BLaER1 (cell line): ENCODE results near the gene PPARGC1A.

ENCODE experiments used
- H3K27ac ChIP-seq: shearing (Covaris generic); formaldehyde crosslinking; 2 replicates; pipeline ENCODE4 v1.8.1; 2022
- H3K27me3 ChIP-seq: shearing (Covaris generic); formaldehyde crosslinking; 2 replicates; pipeline ENCODE4 v1.8.1; 2022
- H3K36me3 ChIP-seq: shearing (Covaris generic); formaldehyde crosslinking; 2 replicates; pipeline ENCODE4 v1.8.1; 2022
- H3K4me1 ChIP-seq: shearing (Covaris generic); formaldehyde crosslinking; 2 replicates; pipeline ENCODE4 v1.8.1; 2022
- H3K4me2 ChIP-seq: shearing (Covaris generic); formaldehyde crosslinking; 2 replicates; pipeline ENCODE4 v1.8.1; 2022
- H3K4me3 ChIP-seq: shearing (Covaris generic); formaldehyde crosslinking; 2 replicates; pipeline ENCODE4 v1.8.1; 2022
- H3K9ac ChIP-seq: shearing (Covaris generic); formaldehyde crosslinking; 2 replicates; pipeline ENCODE4 v1.8.1; 2022
- H3K9me3 ChIP-seq: shearing (Covaris generic); formaldehyde crosslinking; 2 replicates; pipeline ENCODE4 v1.8.1; 2022
- H4K20me1 ChIP-seq: shearing (Covaris generic); formaldehyde crosslinking; 2 replicates; pipeline ENCODE4 v1.8.1; 2022
- Cebpa-rat ChIP-seq: shearing (Covaris generic); IDR thresholded peaks from 2 replicates; pipeline ENCODE4 v1.8.1; 2022

PPARGC1A gene

GRCh38 chr4:23889814-23890341 lies at the start of gene PPARGC1A:
Gene PPARGC1A, minus strand, starts transcription at chr4:23890047. Its CDS starts 90 bp downstream, at chr4:23889957.
- Histone ChIP-seq H3K27me3 (no peaks in the 10 kb centered on the region), H3K36me3 (no peaks in the 10 kb centered on the region), H3K4me2 (no peak within 1 kb of the TSS), H4K20me1 (no peaks in the 10 kb centered on the region), H3K4me3 (no peak within 1 kb of the TSS), H3K27ac (no peak within 1 kb of the TSS), H3K9ac (no peak within 1 kb of the TSS), H3K4me1 (no peaks in the 10 kb centered on the region), H3K9me3 (no peaks in the 10 kb centered on the region)
- no peak for TF ChIP-seq Cebpa-rat

- no peaks in the 10 kb centered on the region for H4K20me1 ChIP-seq
- no peak overlapping the region for H3K4me2 ChIP-seq
- H3K4me3 ChIP-seq, result no peak overlapping the region
- H3K27me3 ChIP-seq, result no peaks in the 10 kb centered on the region
- no peak for TF ChIP-seq Cebpa-rat
- H3K9ac ChIP-seq, result no peak overlapping the region
- H3K27ac ChIP-seq, result no peak overlapping the region
- H3K4me1 ChIP-seq, result no peaks in the 10 kb centered on the region
- no peaks in the 10 kb centered on the region for H3K9me3 ChIP-seq
- no peaks in the 10 kb centered on the region for H3K36me3 ChIP-seq
These were observed 48.9 kb upstream of the PPARGC1A start for GRCh38 chr4:23938796-23939195.

- TF ChIP-seq Cebpa-rat, result no peak
- Histone ChIP-seq H3K4me3 (no peak overlapping the region), H3K36me3 (no peaks in the 10 kb centered on the region), H3K4me2 (no peak overlapping the region), H3K4me1 (no peaks in the 10 kb centered on the region), H4K20me1 (no peaks in the 10 kb centered on the region), H3K9me3 (no peaks in the 10 kb centered on the region), H3K27ac (no peak overlapping the region), H3K27me3 (no peaks in the 10 kb centered on the region), H3K9ac (no peak overlapping the region)
These were observed 47.3 kb upstream of the PPARGC1A start for GRCh38 chr4:23937173-23937572.

GRCh38 chr4:23934915-23935314 lies 45.1 kb upstream of the PPARGC1A start:
- Histone ChIP-seq H3K9me3 (no peaks in the 10 kb centered on the region), H3K27me3 (no peaks in the 10 kb centered on the region), H3K4me3 (no peak overlapping the region), H3K27ac (no peak overlapping the region), H3K36me3 (no peaks in the 10 kb centered on the region), H3K9ac (no peak overlapping the region), H3K4me1 (no peaks in the 10 kb centered on the region), H3K4me2 (no peak overlapping the region), H4K20me1 (no peaks in the 10 kb centered on the region)
- TF ChIP-seq Cebpa-rat, result no peak

- Histone ChIP-seq H3K4me2 (no peak overlapping the region), H3K4me1 (no peaks in the 10 kb centered on the region), H3K27me3 (no peaks in the 10 kb centered on the region), H3K4me3 (no peak overlapping the region), H3K9ac (no peak overlapping the region), H3K9me3 (no peaks in the 10 kb centered on the region), H4K20me1 (no peaks in the 10 kb centered on the region), H3K36me3 (no peaks in the 10 kb centered on the region), H3K27ac (no peak overlapping the region)
- TF ChIP-seq Cebpa-rat, result no peak
These were observed 44.4 kb upstream of the PPARGC1A start for GRCh38 chr4:23934223-23934622.

- no peak overlapping the region for H3K4me3 ChIP-seq
- no peaks in the 10 kb centered on the region for H3K27me3 ChIP-seq
- H3K27ac ChIP-seq, result no peak overlapping the region
- H3K4me2 ChIP-seq, result no peak overlapping the region
- TF ChIP-seq Cebpa-rat, result no peak
- H3K9me3 ChIP-seq, result no peaks in the 10 kb centered on the region
- no peaks in the 10 kb centered on the region for H3K4me1 ChIP-seq
- H3K9ac ChIP-seq, result no peak overlapping the region
- no peaks in the 10 kb centered on the region for H4K20me1 ChIP-seq
- H3K36me3 ChIP-seq, result no peaks in the 10 kb centered on the region
These were observed 43.1 kb upstream of the PPARGC1A start for GRCh38 chr4:23932901-23933308.

GRCh38 chr4:23932186-23932585 lies 42.3 kb upstream of the PPARGC1A start:
- Histone ChIP-seq H3K27ac (no peak overlapping the region), H3K36me3 (no peaks in the 10 kb centered on the region), H3K27me3 (no peaks in the 10 kb centered on the region), H3K4me1 (no peaks in the 10 kb centered on the region), H3K4me2 (no peak overlapping the region), H3K9me3 (no peaks in the 10 kb centered on the region), H3K4me3 (no peak overlapping the region), H4K20me1 (no peaks in the 10 kb centered on the region), H3K9ac (no peak overlapping the region)
- TF ChIP-seq Cebpa-rat, result no peak

GRCh38 chr4:23931489-23931830 lies 41.6 kb upstream of the PPARGC1A start:
- no peak overlapping the region for H3K9ac ChIP-seq
- no peaks in the 10 kb centered on the region for H3K9me3 ChIP-seq
- H3K4me3 ChIP-seq, result no peak overlapping the region

GRCh38 chr4:23930750-23931488 lies 41.1 kb upstream of the PPARGC1A start:
- no peak overlapping the region for H3K4me3 ChIP-seq
- H3K27ac ChIP-seq, result no peak overlapping the region
- H3K4me2 ChIP-seq, result no peak overlapping the region
- H3K4me1 ChIP-seq, result no peaks in the 10 kb centered on the region
- no peak overlapping the region for H3K9ac ChIP-seq
- no peaks in the 10 kb centered on the region for H3K9me3 ChIP-seq
- no peaks in the 10 kb centered on the region for H3K36me3 ChIP-seq
- no peak for TF ChIP-seq Cebpa-rat
- H3K27me3 ChIP-seq, result no peaks in the 10 kb centered on the region
- no peaks in the 10 kb centered on the region for H4K20me1 ChIP-seq

More at GRCh38 chr4:23931489-23931830, 41.6 kb upstream of the PPARGC1A start:
- H3K27me3 ChIP-seq, result no peaks in the 10 kb centered on the region
- no peaks in the 10 kb centered on the region for H3K4me1 ChIP-seq
- no peak overlapping the region for H3K27ac ChIP-seq
- no peak for TF ChIP-seq Cebpa-rat
- no peaks in the 10 kb centered on the region for H4K20me1 ChIP-seq
- no peaks in the 10 kb centered on the region for H3K36me3 ChIP-seq
- H3K4me2 ChIP-seq, result no peak overlapping the region

GRCh38 chr4:23929248-23929647 lies 39.4 kb upstream of the PPARGC1A start:
- H3K4me3 ChIP-seq, result no peak overlapping the region
- no peaks in the 10 kb centered on the region for H3K4me1 ChIP-seq
- no peak overlapping the region for H3K4me2 ChIP-seq
- H3K27me3 ChIP-seq, result no peaks in the 10 kb centered on the region
- TF ChIP-seq Cebpa-rat, result no peak
- no peak overlapping the region for H3K9ac ChIP-seq
- H3K27ac ChIP-seq, result no peak overlapping the region
- no peaks in the 10 kb centered on the region for H3K36me3 ChIP-seq
- no peaks in the 10 kb centered on the region for H3K9me3 ChIP-seq
- H4K20me1 ChIP-seq, result no peaks in the 10 kb centered on the region
